Neural cell (in vitro differentiated cells): ENCODE results near the gene KRTAP10-11.

Source experiments
- EZH2 ChIP-seq: fragments of 200-600, 300-800 bp; shearing (Covaris generic), sonication (generic); IDR thresholded peaks from 2 replicates; pipeline ENCODE4 v1.6.1; 2014; ENCODE audit warnings: antibody characterized with exemption, low read length, borderline replicate concordance, mild to moderate bottlenecking; ENCODE audit not compliant: insufficient read depth, poor library complexity, severe bottlenecking
- POLR2AphosphoS5 ChIP-seq: IDR thresholded peaks from 2 replicates; pipeline ENCODE4 v1.6.1; 2012
- TAF1 ChIP-seq: IDR thresholded peaks from 2 replicates; pipeline ENCODE4 v1.6.1; 2012; ENCODE audit warnings: low read depth
- TF ChIP-seq, protein P1 (sequence below): fragments of 450-650 bp; IDR thresholded peaks from 2 replicates; pipeline ENCODE4 v1.5.1; 2014; ENCODE audit warnings: antibody characterized with exemption, mild to moderate bottlenecking, moderate library complexity; ENCODE audit not compliant: poor library complexity, severe bottlenecking

DNA sequence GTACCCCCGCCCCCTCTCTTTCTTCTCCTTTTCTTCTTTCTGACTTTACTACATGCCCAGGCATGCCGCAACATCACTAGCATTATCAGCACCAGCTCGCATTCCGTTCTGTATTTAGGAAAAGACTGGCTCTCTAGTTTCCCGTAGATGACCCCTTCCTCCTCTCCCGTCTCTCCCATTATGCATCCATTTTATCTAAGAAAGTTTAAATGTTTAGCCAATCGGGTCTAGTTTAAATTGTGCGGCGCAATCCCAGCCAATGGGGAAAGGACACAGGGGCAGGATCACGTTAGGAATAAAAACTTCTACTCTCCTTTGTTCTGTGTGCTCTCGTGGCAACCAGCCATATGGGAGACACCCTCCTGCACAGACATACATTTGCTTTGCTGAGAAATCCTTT is 48.2 kb upstream of the KRTAP10-11 start:
- TF ChIP-seq EZH2 = no peak
- TF ChIP-seq POLR2AphosphoS5 = no peak
- TF ChIP-seq, protein P1, sequence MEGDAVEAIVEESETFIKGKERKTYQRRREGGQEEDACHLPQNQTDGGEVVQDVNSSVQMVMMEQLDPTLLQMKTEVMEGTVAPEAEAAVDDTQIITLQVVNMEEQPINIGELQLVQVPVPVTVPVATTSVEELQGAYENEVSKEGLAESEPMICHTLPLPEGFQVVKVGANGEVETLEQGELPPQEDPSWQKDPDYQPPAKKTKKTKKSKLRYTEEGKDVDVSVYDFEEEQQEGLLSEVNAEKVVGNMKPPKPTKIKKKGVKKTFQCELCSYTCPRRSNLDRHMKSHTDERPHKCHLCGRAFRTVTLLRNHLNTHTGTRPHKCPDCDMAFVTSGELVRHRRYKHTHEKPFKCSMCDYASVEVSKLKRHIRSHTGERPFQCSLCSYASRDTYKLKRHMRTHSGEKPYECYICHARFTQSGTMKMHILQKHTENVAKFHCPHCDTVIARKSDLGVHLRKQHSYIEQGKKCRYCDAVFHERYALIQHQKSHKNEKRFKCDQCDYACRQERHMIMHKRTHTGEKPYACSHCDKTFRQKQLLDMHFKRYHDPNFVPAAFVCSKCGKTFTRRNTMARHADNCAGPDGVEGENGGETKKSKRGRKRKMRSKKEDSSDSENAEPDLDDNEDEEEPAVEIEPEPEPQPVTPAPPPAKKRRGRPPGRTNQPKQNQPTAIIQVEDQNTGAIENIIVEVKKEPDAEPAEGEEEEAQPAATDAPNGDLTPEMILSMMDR = no peak
- TF ChIP-seq TAF1 = no peak
